ENCODE data around the gene FBXL4. TPM values are rescaled to one million over a fixed set of nuclear protein-coding genes. Genes with fewer than 3 reads are reported as not detected.

Gene FBXL4
- 10 to 100 TPM in 5 of 6 donors, 1 to 10 TPM in 1; 9.0 to 16.9 (median 11.4) TPM for total RNA-seq
- 1 to 10 TPM; 2.6 to 5.3 TPM for polyA plus RNA-seq

- Histone ChIP-seq H3K9me3 (no peaks in the 10 kb centered on the region), H3K27ac (peak within 1 kb of the TSS; percentile 66 to 93 (median 90)), H3K4me3 (peak within 1 kb of the TSS; percentile 82 to 96 (median 86)), H3K4me1 (peaks cover 0 to 25% (median 20%) of the 10 kb centered on the region in 3 donors), H3K27me3 (no peaks in the 10 kb centered on the region), H3K36me3 (no peaks in the 10 kb centered on the region)
- TF ChIP-seq, protein P1, sequence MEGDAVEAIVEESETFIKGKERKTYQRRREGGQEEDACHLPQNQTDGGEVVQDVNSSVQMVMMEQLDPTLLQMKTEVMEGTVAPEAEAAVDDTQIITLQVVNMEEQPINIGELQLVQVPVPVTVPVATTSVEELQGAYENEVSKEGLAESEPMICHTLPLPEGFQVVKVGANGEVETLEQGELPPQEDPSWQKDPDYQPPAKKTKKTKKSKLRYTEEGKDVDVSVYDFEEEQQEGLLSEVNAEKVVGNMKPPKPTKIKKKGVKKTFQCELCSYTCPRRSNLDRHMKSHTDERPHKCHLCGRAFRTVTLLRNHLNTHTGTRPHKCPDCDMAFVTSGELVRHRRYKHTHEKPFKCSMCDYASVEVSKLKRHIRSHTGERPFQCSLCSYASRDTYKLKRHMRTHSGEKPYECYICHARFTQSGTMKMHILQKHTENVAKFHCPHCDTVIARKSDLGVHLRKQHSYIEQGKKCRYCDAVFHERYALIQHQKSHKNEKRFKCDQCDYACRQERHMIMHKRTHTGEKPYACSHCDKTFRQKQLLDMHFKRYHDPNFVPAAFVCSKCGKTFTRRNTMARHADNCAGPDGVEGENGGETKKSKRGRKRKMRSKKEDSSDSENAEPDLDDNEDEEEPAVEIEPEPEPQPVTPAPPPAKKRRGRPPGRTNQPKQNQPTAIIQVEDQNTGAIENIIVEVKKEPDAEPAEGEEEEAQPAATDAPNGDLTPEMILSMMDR (IDR thresholded peaks at IDR 0.05), result no peak
- 2% methylated on average over 45 to 93 of the region's 93 CpGs for WGBS, 2 donors
- DNase-seq, result peak; percentile 82 to 94 (median 88)
- no peak for FAIRE-seq
- intact Hi-C loops (cut with DNase I), result no loop called here
- peak; percentile 92 to 94 (median 94) for ATAC-seq
Measured at GRCh38 chr6:98947411-98948292, at the start of gene FBXL4. TSS of gene FBXL4 (minus strand) at chr6:98947946. CDS start at chr6:98926988, 20,958 bp downstream.

GRCh38 chr6:98995116-98995515, 47.4 kb upstream of the FBXL4 start:
- H3K4me1 ChIP-seq, result no peaks in the 10 kb centered on the region
- H3K9me3 ChIP-seq, result no peaks in the 10 kb centered on the region
- no peak for DNase-seq
- no peaks in the 10 kb centered on the region for H3K27me3 ChIP-seq
- intact Hi-C loops (cut with DNase I), result no loop called here
- H3K4me3 ChIP-seq, result no peak overlapping the region
- 65 to 73% methylated on average over 1 of the region's 1 CpG for WGBS, 2 donors
- H3K36me3 ChIP-seq, result no peaks in the 10 kb centered on the region
- no peak for FAIRE-seq
- TF ChIP-seq, protein P1 (IDR thresholded peaks at IDR 0.05), result no peak
- no peak overlapping the region for H3K27ac ChIP-seq
- no peak for ATAC-seq

DNA sequence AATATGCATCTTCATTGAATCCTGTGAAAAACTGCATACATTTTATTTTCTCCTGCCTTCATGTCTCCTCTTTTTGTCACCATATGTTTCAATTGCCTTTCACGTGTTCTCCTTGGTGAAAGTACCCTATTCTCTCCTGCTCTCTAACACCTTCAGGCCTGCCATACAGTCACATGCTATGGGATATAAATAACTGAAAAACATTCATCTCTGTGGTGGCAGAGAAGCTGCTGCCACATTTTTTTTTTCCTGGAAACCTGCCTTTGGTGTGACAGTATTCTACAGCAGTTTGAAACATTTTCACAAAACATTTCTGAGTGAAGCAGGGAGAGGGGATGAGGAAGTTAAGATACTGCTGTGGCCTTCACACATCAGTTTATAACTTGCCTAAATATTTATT, 44.8 kb upstream of the FBXL4 start:
- FAIRE-seq (no peak), ATAC-seq (no peak), DNase-seq (no peak)
- Histone ChIP-seq H3K4me1 (no peaks in the 10 kb centered on the region), H3K4me3 (no peak overlapping the region), H3K9me3 (no peaks in the 10 kb centered on the region), H3K27me3 (no peaks in the 10 kb centered on the region), H3K27ac (no peak overlapping the region), H3K36me3 (no peaks in the 10 kb centered on the region)
- intact Hi-C loops (cut with DNase I), result no loop called here
- TF ChIP-seq, protein P1 (IDR thresholded peaks at IDR 0.05), result no peak
- 47 to 56% methylated on average over 1 of the region's 1 CpG for WGBS, 2 donors

DNA sequence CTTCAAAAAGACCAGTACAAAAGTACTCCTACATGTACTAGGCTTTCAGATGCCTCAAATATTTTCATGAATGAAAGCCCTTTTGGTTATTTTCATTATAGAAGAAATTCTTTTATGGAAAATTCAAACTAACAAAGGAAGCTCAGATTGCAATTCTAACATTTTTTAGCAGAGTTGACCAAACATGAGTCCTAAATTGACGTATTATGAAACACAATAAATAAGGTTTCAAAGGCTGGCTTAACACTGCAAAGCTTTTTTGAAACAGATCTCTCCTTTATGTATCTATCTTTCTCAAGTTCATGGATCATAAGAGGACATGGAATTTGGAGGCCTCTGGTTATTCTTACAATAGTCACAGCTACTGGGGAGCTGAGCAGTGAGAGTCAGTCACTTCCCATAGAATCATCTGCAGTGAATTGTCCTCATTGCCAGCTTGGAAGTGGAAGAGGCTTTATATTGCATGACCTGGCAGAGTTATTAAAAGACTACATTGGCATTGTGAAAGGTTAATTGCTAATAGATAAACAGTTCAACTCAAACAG, 38.4 kb upstream of the FBXL4 start:
- Histone ChIP-seq H3K4me3 (no peak overlapping the region), H3K9me3 (no peaks in the 10 kb centered on the region), H3K36me3 (no peaks in the 10 kb centered on the region), H3K27ac (no peak overlapping the region), H3K4me1 (no peaks in the 10 kb centered on the region), H3K27me3 (peaks cover 0 to 8% (median 0%) of the 10 kb centered on the region in 4 donors)
- intact Hi-C loops (cut with DNase I), result no loop called here
- TF ChIP-seq, protein P1 (IDR thresholded peaks at IDR 0.05), result no peak
- ATAC-seq (no peak), DNase-seq (no peak), FAIRE-seq (no peak)
- WGBS, 2 donors, result 73 to 75% methylated on average over 1 of the region's 1 CpG
